ENCODE results near the gene ARRB1.

Gene ARRB1

DNA sequence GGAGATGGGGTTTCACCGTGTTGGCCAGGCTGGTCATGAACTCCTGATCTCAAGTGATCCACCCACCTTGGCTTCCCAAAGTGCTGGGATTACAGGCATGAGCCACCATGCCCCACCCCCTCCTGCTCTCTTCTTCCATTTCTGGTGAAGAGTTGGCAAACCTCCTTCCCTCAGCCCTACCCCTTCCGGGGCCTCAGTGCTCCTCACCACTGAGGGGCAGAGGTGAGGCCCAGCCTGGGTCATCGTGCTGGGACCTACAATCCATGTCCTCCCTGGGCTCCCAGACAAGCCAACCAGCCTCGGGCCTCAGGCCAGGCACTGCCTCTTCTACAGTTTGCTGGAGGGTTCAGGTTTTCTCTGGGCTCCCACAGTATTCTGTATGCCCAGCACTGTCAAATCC is 125.7 kb downstream of the ARRB1 start:
- no peak for DNase-seq (ENCODE audit: low read depth in 2 of 2)

DNA sequence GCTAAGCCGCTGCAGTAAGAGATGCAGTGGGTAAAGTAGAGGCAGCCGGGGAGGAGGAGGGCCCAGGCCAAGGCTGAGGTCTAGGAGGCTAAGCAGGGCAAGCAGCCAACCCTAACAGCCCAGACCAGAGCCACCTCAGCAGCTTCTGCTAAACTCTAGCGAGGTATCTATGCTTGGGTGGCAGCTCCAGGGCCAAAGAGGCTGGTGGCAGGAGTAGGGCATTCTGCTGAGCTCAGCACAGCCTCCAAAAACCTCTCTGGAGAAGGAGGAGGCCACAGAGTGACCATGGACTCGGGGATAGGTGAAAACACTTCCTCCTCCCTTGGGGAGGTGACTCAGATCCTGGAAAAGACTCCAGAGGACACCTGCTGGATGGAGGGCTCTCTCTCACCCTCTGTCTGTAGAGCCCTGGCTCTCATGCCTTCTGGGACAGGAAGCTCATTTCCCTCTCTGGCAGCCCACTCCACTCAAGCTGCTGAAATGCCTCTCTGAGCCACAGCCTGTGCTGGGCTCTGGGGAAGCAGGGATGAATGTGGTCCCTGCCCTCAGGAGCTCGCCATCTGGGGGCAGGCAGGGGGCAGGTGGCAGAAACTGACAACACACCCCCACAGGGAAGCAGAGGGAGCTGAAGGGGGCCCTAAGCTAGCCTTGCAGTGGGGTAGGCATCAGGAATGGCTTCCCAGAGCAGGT is 127.4 kb downstream of the ARRB1 start:
- DNase-seq (ENCODE audit: low read depth in 2 of 2), result no peak

DNA sequence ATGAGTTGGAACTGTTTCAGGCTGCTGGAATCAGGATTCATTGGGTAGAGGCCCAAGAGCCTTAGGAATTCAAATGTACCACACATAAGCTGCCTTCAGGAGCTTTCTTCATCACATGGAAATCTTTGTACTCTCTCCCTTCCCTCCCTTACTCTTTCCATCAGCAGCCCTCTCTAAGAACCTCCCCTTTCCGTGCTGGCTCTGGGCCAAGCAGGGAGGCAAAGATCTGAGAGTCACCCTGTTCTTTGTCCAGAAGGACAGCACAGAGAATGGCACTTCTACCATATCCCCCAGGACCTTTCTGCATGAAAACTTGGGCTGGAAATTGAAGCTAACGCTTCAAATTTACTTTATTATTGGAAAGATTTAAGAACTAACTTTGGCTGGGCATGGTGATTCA is 131.6 kb downstream of the ARRB1 start:
- no peak for DNase-seq (ENCODE audit: low read depth in 2 of 2)

DNA sequence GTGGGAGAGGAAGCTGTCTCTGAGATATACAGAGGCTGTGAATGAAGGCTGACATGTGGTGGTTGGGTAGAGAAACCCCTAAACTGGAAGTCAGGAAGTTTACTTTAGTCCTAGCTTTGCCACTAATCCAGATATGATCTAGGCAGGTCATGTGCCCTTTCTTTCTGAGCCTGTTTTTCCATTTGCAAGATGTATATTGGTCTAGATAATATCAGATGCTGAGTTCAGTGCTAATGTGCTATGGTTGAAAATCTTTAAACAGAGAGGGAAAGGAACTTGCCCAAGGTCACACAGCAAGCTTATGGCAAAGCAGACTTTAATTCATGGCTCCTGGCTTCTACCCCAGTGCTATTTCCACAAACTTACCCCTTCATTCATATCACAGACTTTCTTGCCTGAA is 136.6 kb downstream of the ARRB1 start:
- DNase-seq (ENCODE audit: low read depth in 2 of 2), result no peak

DNA sequence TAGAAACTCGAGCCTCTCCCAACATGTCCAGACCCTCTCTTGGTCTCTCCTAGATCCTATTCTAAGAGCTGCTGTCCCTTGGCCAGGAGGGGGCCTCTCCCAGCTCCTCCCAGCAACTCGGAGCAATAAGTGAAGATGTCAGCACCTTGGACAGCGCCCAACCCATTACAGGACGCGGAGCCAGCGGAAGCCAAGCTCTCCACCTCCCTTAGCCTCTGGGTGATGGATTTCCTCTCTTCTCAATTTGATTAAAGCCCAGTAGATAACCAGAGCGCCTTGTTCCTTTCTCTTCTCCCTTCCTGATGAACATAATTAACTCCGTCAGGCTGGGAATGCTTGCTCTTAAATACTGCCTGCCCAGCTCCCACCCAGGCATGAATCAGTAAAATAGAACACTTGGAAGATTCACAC is 137.0 kb downstream of the ARRB1 start:
- DNase-seq (ENCODE audit: low read depth in 2 of 2), result peak; percentile 50 to 71
